Skeletal muscle satellite cell (primary cell): ENCODE results near the gene CDCA4.

ENCODE experiments used
- H3K27me3 ChIP-seq: 2 replicates; pipeline ENCODE4 v1.7.0; 2013; ENCODE audit warnings: low read length; ENCODE audit not compliant: control insufficient read depth, insufficient read depth
- H3K36me3 ChIP-seq: 2 replicates; pipeline ENCODE4 v1.7.0; 2013; ENCODE audit warnings: mild to moderate bottlenecking, control low read depth, low read length; ENCODE audit not compliant: insufficient read depth
- H3K4me1 ChIP-seq: 2 replicates; pipeline ENCODE4 v1.7.0; 2013; ENCODE audit warnings: low read length; ENCODE audit not compliant: control insufficient read depth, insufficient read depth
- H3K4me2 ChIP-seq: 2 replicates; pipeline ENCODE4 v1.7.0; 2013; ENCODE audit warnings: mild to moderate bottlenecking, low read length
- H3K4me3 ChIP-seq: 2 replicates; pipeline ENCODE4 v1.7.0; 2013; ENCODE audit warnings: low read length
- H3K9ac ChIP-seq: 2 replicates; pipeline ENCODE4 v1.7.0; 2013; ENCODE audit warnings: mild to moderate bottlenecking, low read depth, low read length, moderate library complexity
- H3K9me3 ChIP-seq: replicated peaks from 2 replicates; pipeline ENCODE4 v1.7.0; 2013; ENCODE audit warnings: mild to moderate bottlenecking, control low read depth, low read length

The CDCA4 gene

DNA sequence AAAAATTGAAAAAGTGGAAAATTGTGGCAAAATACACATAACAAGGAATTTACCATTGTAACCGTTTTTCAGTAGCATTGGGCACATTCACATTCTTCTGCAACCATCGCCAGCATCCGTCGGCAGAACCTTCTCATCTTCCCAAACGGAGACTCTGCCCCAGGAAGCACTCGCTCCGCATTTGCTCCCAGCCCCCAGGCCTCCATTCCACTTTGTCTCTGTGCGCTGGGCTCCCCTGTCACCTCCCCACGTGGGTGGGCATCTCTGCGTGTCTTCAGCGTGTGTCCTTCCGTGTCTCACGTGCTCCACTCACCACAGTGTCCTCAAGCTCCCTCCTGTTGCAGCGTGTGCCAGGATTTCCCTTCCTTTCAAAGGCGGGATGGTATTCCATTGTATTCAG, 34.5 kb upstream of the CDCA4 start:
- Histone ChIP-seq H3K9ac (no peak overlapping the region), H3K4me3 (no peak overlapping the region), H3K27me3 (peaks cover 15% of the 10 kb centered on the region), H3K4me1 (no peaks in the 10 kb centered on the region), H3K9me3 (no peaks in the 10 kb centered on the region), H3K36me3 (no peaks in the 10 kb centered on the region), H3K4me2 (no peak overlapping the region)

DNA sequence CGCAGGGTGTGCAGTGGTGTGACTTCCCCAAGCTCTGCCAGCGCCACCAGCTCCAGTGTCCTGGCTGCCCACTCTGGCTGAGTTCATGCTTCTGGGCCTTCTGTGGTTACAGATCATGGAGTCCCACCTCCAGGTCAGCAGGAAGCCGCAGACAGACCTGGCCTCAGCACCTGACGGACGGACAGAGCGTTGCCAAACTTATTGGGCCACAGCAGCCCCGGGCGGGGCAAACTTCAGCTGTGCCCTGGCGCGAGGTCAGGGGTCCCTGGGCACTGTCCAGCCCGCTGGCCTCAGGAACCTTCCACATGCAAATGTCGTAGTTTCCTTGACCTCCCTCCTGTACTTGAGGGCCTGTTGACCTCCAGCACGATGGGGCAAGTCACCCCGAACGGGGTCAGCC, 33.1 kb upstream of the CDCA4 start:
- Histone ChIP-seq H3K4me1 (no peaks in the 10 kb centered on the region), H3K4me3 (no peak overlapping the region), H3K9ac (no peak overlapping the region), H3K4me2 (no peak overlapping the region), H3K27me3 (peaks cover 15% of the 10 kb centered on the region), H3K36me3 (no peaks in the 10 kb centered on the region), H3K9me3 (no peaks in the 10 kb centered on the region)

GRCh38 chr14:105053421-105053820, 32.5 kb upstream of the CDCA4 start:
- Histone ChIP-seq H3K9ac (no peak overlapping the region), H3K4me2 (no peak overlapping the region), H3K36me3 (no peaks in the 10 kb centered on the region), H3K9me3 (no peaks in the 10 kb centered on the region), H3K4me3 (no peak overlapping the region), H3K4me1 (no peaks in the 10 kb centered on the region), H3K27me3 (peaks cover 15% of the 10 kb centered on the region)

GRCh38 chr14:105052110-105052458, 31.2 kb upstream of the CDCA4 start:
- Histone ChIP-seq H3K4me1 (no peaks in the 10 kb centered on the region), H3K27me3 (peaks cover 15% of the 10 kb centered on the region), H3K9me3 (no peaks in the 10 kb centered on the region), H3K4me3 (no peak overlapping the region), H3K36me3 (no peaks in the 10 kb centered on the region), H3K4me2 (no peak overlapping the region), H3K9ac (no peak overlapping the region)

GRCh38 chr14:105051182-105052109, 30.6 kb upstream of the CDCA4 start:
- Histone ChIP-seq H3K9me3 (no peaks in the 10 kb centered on the region), H3K9ac (no peak overlapping the region), H3K36me3 (no peaks in the 10 kb centered on the region), H3K4me1 (no peaks in the 10 kb centered on the region), H3K27me3 (peaks cover 15% of the 10 kb centered on the region), H3K4me2 (no peak overlapping the region), H3K4me3 (no peak overlapping the region)

GRCh38 chr14:105050551-105050897, 29.6 kb upstream of the CDCA4 start:
- no peaks in the 10 kb centered on the region for H3K36me3 ChIP-seq
- no peak overlapping the region for H3K9ac ChIP-seq

GRCh38 chr14:105049753-105050550, 29.1 kb upstream of the CDCA4 start:
- Histone ChIP-seq H3K4me1 (no peaks in the 10 kb centered on the region), H3K4me2 (no peak overlapping the region), H3K9me3 (no peaks in the 10 kb centered on the region), H3K9ac (no peak overlapping the region), H3K4me3 (no peak overlapping the region), H3K27me3 (peaks cover 11% of the 10 kb centered on the region), H3K36me3 (no peaks in the 10 kb centered on the region)

More at GRCh38 chr14:105050551-105050897, 29.6 kb upstream of the CDCA4 start:
- no peak overlapping the region for H3K4me2 ChIP-seq
- H3K4me3 ChIP-seq: no peak overlapping the region
- peaks cover 14% of the 10 kb centered on the region for H3K27me3 ChIP-seq
- H3K9me3 ChIP-seq: no peaks in the 10 kb centered on the region
- H3K4me1 ChIP-seq: no peaks in the 10 kb centered on the region

DNA sequence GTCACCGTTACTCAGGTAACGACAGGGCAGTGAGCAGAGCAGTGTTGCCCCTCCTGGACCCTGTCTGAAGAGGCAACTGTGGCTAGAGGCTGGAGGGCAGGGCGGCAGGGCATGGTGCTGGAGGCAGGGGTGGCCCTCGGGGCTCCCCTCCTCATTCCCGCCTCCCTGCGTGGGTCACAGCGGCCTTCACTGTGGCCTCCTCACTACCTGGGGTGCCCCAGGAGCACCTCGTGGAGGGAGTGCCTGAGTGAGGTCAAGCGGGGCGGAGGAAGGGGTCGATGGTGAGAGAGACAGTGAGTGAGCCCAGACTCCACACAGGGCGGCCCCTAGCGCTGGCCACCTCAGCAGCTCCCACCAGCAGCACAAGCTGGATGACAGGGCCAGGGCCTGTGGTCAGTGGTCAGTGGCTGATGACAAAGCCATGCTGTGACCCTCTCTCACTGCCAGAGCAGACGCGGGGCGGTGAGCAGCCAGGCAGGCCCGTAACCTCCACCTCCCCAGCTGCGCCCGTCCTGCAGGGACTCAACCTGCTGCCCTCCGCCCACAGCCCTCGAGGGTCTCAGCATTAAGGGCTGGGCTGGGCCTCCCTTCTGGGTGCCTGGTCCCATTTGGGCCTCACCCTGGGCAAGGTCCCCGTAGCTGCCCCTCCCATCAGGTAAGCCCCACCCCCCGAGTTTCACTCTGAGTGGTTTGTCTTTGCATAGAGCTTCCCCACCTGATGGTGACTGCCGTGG, 26.6 kb upstream of the CDCA4 start:
- no peak overlapping the region for H3K9ac ChIP-seq
- no peak overlapping the region for H3K4me2 ChIP-seq
- no peaks in the 10 kb centered on the region for H3K9me3 ChIP-seq
- H3K4me1 ChIP-seq: no peaks in the 10 kb centered on the region
- H3K4me3 ChIP-seq: no peak overlapping the region
- no peaks in the 10 kb centered on the region for H3K36me3 ChIP-seq
- H3K27me3 ChIP-seq: peaks cover 13% of the 10 kb centered on the region

DNA sequence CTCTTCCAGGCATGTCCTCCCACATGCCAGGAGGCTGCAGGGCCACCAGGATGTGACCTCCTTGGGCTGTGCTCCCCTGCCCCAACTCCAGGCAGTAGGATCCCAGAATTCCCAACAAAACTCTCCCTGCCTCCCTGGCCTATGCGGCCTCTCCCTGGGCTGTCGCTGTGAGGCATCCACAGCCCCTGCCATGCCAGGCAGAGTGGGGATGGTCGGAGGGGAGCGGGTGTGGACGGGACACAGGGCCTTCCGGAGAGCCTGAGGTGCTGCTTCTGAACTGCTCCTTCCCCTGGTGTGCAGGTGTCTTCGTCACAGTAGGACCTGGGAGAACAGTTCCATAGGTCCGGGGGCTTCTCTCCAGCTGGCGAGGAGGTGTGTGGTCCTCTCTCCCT, 26.0 kb upstream of the CDCA4 start:
- Histone ChIP-seq H3K4me2 (no peak overlapping the region), H3K27me3 (peaks cover 13% of the 10 kb centered on the region), H3K9ac (no peak overlapping the region), H3K4me3 (no peak overlapping the region), H3K9me3 (no peaks in the 10 kb centered on the region), H3K4me1 (no peaks in the 10 kb centered on the region), H3K36me3 (no peaks in the 10 kb centered on the region)

DNA sequence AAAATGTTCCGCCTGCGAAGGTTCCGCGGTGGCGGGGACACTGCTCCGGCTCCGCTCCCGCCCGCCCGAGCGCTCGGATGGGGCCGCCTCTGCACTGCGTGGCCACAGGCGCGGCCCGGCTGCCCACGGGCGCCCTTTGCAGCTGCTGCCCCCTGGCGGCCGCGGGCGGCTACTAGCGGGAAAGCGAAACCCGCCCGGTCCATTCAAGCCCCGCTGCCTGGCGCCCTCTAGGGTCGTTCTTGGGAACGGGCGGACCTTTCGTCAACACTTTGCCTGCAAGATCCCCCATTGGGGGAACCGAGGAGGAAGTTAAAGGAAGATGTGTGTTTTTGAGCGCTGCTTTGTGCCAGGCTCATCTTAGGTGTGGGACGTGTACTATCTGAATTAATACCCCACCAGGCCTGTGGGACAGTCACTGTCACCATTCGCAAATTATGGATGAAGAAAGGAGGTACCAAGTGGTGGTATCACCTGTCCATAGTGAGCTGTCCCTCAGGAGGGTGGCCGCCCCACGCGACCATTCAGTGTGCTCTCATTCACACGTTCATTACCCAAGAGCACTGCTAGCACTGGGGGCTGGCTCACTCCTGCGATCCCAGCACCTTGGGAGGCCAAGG, 24.9 kb upstream of the CDCA4 start:
- H3K4me2 ChIP-seq: peak overlapping the region; percentile 79
- H3K4me1 ChIP-seq: no peaks in the 10 kb centered on the region
- H3K4me3 ChIP-seq: peak overlapping the region; percentile 49
- H3K27me3 ChIP-seq: peaks cover 7% of the 10 kb centered on the region
- no peaks in the 10 kb centered on the region for H3K9me3 ChIP-seq
- no peak overlapping the region for H3K9ac ChIP-seq
- no peaks in the 10 kb centered on the region for H3K36me3 ChIP-seq

DNA sequence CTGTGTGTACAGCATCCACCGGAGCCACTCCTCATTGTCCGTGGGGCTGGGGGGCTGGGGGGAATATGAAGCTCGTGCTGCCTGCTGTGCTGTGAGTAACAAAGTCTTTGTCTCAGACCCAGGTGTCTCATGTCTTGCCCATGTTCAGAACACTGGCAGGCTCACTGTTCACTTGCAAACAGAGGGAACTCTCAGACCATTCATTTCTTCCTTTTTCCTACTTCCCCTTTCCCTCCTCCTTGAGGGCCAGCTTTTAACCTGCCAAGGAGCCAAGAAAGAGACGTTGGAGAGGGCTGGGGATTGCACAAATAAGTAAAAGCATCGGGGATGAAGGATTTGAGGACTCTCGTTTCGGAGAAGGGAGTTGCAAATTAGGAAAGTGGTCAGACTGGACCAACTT, 22.8 kb upstream of the CDCA4 start:
- peaks cover 6% of the 10 kb centered on the region for H3K27me3 ChIP-seq
- peaks cover 3% of the 10 kb centered on the region for H3K4me1 ChIP-seq
- no peak overlapping the region for H3K4me3 ChIP-seq
- no peaks in the 10 kb centered on the region for H3K36me3 ChIP-seq
- no peak overlapping the region for H3K9ac ChIP-seq
- no peak overlapping the region for H3K4me2 ChIP-seq
- H3K9me3 ChIP-seq: no peaks in the 10 kb centered on the region
